Heart left ventricle (tissue), 16 donors: Measurements from ENCODE around the gene CRP. TPM values are rescaled to one million over a fixed set of nuclear protein-coding genes. Genes with fewer than 3 reads are reported as not detected.

Source experiments
- ATAC-seq, 4 donors: fragments of 200-7000 bp; cut with Tn5 transposase; one replicate each; pipeline ENCODE4 v1.9.1; 2020 to 2022; ENCODE audit warnings: moderate library complexity in 4 of 4, mild to moderate bottlenecking in 3 of 4, moderate number of reproducible peaks in 1 of 4
- DNase-seq, 5 donors: peaks; one replicate each; pipeline ENCODE4 v3.0.0-alpha.2; 2020
- H3K27ac ChIP-seq, 12 donors: fragments of 200-600 bp; sonication (generic) in 4 of 12; one replicate each; pipeline versions ENCODE4 v1.5.0 to v1.8.0; 2016 to 2022; ENCODE audit warnings: mild to moderate bottlenecking in 2 of 12
- H3K27me3 ChIP-seq, 9 donors: fragments of 200-600 bp; sonication (generic) in 2 of 9; one replicate each; pipeline versions ENCODE4 v1.5.1 to v1.8.0; 2016 to 2022; ENCODE audit warnings: mild to moderate bottlenecking in 3 of 9
- H3K36me3 ChIP-seq, 9 donors: fragments of 200-600 bp; sonication (generic) in 2 of 9; one replicate each; pipeline versions ENCODE4 v1.5.0 to v1.8.0; 2018 to 2022; ENCODE audit warnings: mild to moderate bottlenecking in 2 of 9
- H3K4me1 ChIP-seq, 12 donors: fragments of 200-600 bp; sonication (generic) in 4 of 12; one replicate each; pipeline versions ENCODE4 v1.5.0 to v1.8.0; 2016 to 2022; ENCODE audit warnings: mild to moderate bottlenecking in 3 of 12
- H3K4me3 ChIP-seq, 12 donors: fragments of 200-600 bp; sonication (generic) in 4 of 12; one replicate each; pipeline versions ENCODE4 v1.5.0 to v1.8.0; 2017 to 2022; ENCODE audit warnings: mild to moderate bottlenecking in 9 of 12, moderate library complexity in 4 of 12
- H3K9me3 ChIP-seq, 12 donors: fragments of 200-600 bp; sonication (generic) in 4 of 12; one replicate each; pipeline versions ENCODE4 v1.5.0 to v1.8.0; 2016 to 2022; ENCODE audit warnings: mild to moderate bottlenecking in 1 of 12
- CTCF ChIP-seq, 12 donors: fragments of 200-600 bp; sonication (generic) in 4 of 12; IDR thresholded peaks; one replicate each; pipeline versions ENCODE4 v1.5.0 to v1.8.0; 2018 to 2022; ENCODE audit warnings: antibody characterized with exemption in 12 of 12, mild to moderate bottlenecking in 5 of 12
- POLR2A ChIP-seq, 2 donors: fragments of 450-650 bp; IDR thresholded peaks; one replicate each; pipeline ENCODE4 v1.6.1; 2017; ENCODE audit warnings: antibody characterized with exemption in 2 of 2, mild to moderate bottlenecking in 2 of 2, moderate library complexity in 2 of 2
- WGBS, 4 donors: extraction: QIAGEN DNeasy Blood & Tissue Kit in 2 of 4; methylation state at CpG; one replicate each; pipeline versions ENCODE4 v1.1.5 to v1.1.7; 2013 to 2018; 5-methylcytosine and 5-hydroxymethylcytosine counted together
- intact Hi-C, 10 donors: fragments of 100-400 bp; cut with DNase I; formaldehyde crosslinking; loops; one replicate each; pipeline versions ENCODE4 v1.11.1 to v1.14.2; 2022
- polyA plus RNA-seq, 2 donors: library from polyadenylated mRNA; stranded (reverse); fragments of 200-250 nt; gene quantifications; one replicate each; pipeline ENCODE4 v1.2.3, GENCODE V29; 2013
- total RNA-seq, 9 donors: library from RNA; depleted of rRNA in 2 of 9; stranded (reverse); fragments of >200 nt in 2 of 9; fragmentation: NEBNext Ultra II Directional in 3 of 9; extraction: Animal tissue kit (Norgen Biotek cat#: 25700) in 3 of 9; gene quantifications; one replicate each; pipeline versions ENCODE4 v1.1.0 to v1.2.4, GENCODE V29; 2016 to 2023
- donor health status: ischemic (EF 13 %, LVEDD 7.1; RV severe dilation, severe dysfunction).
- donor health status: healthy with polysubstance abuse.
- donor health status: DM: no; HTN: yes; CAD: no.
- donor health status: DM: no; HTN: no; CAD: no.
- donor health status: ischemic (EF 25% LVEDD 6.9; RV normal size, moderate dysfunction).
- donor health status: ischemic (EF 25% LVEDD 5.7; RV mildly dilated, moderate dysfunction).
- donor health status: healthy.
- donor health status: DM: yes; HTN: yes; CAD: no.
- donor health status: ischemic (EF 35%, LVEDD 5.7; RV mildly dilated, moderate dysfunction).
- donor health status: nonischemic (EF 11% LVEDD 7.7; RV severe dilation, severe dysfunction).
- donor health status: DM: yes; HTN: yes; CAD: no.
- donor health status: PGD.
- donor health status: ischemic (EF 29% LVEDD 5.4; RV normal size, mild dysfunction).
- donor health status: nonischemic (EF 23%, LVEDD 6.1; RV moderate dilation, normal function).

Gene CRP
- total and polyA plus RNA-seq, 11 donors, result 0.12 to 0.35 (median 0.32) TPM; not detected in 7

GRCh38 chr1:159749630-159750029 lies 35.2 kb upstream of the CRP start:
- H3K27me3 ChIP-seq, result no peaks in the 10 kb centered on the region
- TF ChIP-seq POLR2A (IDR thresholded peaks at IDR 0.05) (no peak), CTCF (IDR thresholded peaks at IDR 0.05) (no peak)
- H3K4me3 ChIP-seq, result no peak overlapping the region
- no peaks in the 10 kb centered on the region for H3K36me3 ChIP-seq
- 75 to 86% (median 78%) methylated on average over 2 of the region's 2 CpGs for WGBS, 4 donors
- ATAC-seq, result no peak
- H3K27ac ChIP-seq, result no peak overlapping the region
- intact Hi-C loops, result loop anchor here in 1 of 10 donors (10.0 kb wide), 1 partner anchor 85 kb away; no protein-coding TSS in a partner anchor
- no peaks in the 10 kb centered on the region for H3K9me3 ChIP-seq
- DNase-seq, result no peak
- peaks cover 0 to 17% (median 6%) of the 10 kb centered on the region in 12 donors for H3K4me1 ChIP-seq

- H3K27ac ChIP-seq, result no peak overlapping the region
- peaks cover 0 to 12% (median 6%) of the 10 kb centered on the region in 12 donors for H3K4me1 ChIP-seq
- no peak for TF ChIP-seq CTCF (IDR thresholded peaks at IDR 0.05)
- no peak for TF ChIP-seq POLR2A (IDR thresholded peaks at IDR 0.05)
- WGBS, 4 donors, result 78 to 96% (median 89%) methylated on average over 1 of the region's 1 CpG
- H3K36me3 ChIP-seq, result no peaks in the 10 kb centered on the region
- intact Hi-C loops, result no loop called here
- H3K4me3 ChIP-seq, result no peak overlapping the region
- DNase-seq (no peak), ATAC-seq (no peak)
- H3K9me3 ChIP-seq, result no peaks in the 10 kb centered on the region
- H3K27me3 ChIP-seq, result no peaks in the 10 kb centered on the region
Observed at GRCh38 chr1:159748370-159748769, 34.0 kb upstream of the CRP start.

- ATAC-seq (no peak), DNase-seq (no peak)
- 40 to 51% (median 45%) methylated on average over 3 of the region's 3 CpGs for WGBS, 4 donors
- peaks cover 0 to 12% (median 0%) of the 10 kb centered on the region in 12 donors for H3K9me3 ChIP-seq
- no peak for TF ChIP-seq POLR2A (IDR thresholded peaks at IDR 0.05)
- TF ChIP-seq CTCF (IDR thresholded peaks at IDR 0.05), result no peak
- H3K27ac ChIP-seq, result no peak overlapping the region
- no peaks in the 10 kb centered on the region for H3K27me3 ChIP-seq
- H3K36me3 ChIP-seq, result no peaks in the 10 kb centered on the region
- intact Hi-C loops, result no loop called here
- no peak overlapping the region for H3K4me3 ChIP-seq
- no peaks in the 10 kb centered on the region for H3K4me1 ChIP-seq
Observed at GRCh38 chr1:159746666-159747065, 32.3 kb upstream of the CRP start.

- ATAC-seq (no peak), DNase-seq (no peak)
Observed at GRCh38 chr1:159743651-159744410, 29.4 kb upstream of the CRP start.

More at GRCh38 chr1:159743651-159744410, 29.4 kb upstream of the CRP start:
- Histone ChIP-seq H3K36me3 (no peaks in the 10 kb centered on the region), H3K27ac (no peak overlapping the region), H3K4me3 (no peak overlapping the region), H3K9me3 (peaks cover 0 to 15% (median 0%) of the 10 kb centered on the region in 12 donors), H3K27me3 (no peaks in the 10 kb centered on the region), H3K4me1 (no peaks in the 10 kb centered on the region)
- no peak for TF ChIP-seq CTCF (IDR thresholded peaks at IDR 0.05)
- no peak for TF ChIP-seq POLR2A (IDR thresholded peaks at IDR 0.05)
- intact Hi-C loops, result no loop called here
- WGBS, 4 donors, result 75 to 81% (median 75%) methylated on average over 5 of the region's 5 CpGs
